ENCODE measurements around the gene SOX18. TPM values are rescaled to one million over a fixed set of nuclear protein-coding genes. Genes with fewer than 3 reads are reported as not detected.
A peak's percentile ranks its signal among the peaks of the same experiment; 100 is the strongest.

The SOX18 gene
- total and polyA plus RNA-seq, 2 of the 13 experiments (the other 11 are each of a cell fraction or from before 2014, with no cell fraction given) = 1.6 to 1.9 TPM

DNA sequence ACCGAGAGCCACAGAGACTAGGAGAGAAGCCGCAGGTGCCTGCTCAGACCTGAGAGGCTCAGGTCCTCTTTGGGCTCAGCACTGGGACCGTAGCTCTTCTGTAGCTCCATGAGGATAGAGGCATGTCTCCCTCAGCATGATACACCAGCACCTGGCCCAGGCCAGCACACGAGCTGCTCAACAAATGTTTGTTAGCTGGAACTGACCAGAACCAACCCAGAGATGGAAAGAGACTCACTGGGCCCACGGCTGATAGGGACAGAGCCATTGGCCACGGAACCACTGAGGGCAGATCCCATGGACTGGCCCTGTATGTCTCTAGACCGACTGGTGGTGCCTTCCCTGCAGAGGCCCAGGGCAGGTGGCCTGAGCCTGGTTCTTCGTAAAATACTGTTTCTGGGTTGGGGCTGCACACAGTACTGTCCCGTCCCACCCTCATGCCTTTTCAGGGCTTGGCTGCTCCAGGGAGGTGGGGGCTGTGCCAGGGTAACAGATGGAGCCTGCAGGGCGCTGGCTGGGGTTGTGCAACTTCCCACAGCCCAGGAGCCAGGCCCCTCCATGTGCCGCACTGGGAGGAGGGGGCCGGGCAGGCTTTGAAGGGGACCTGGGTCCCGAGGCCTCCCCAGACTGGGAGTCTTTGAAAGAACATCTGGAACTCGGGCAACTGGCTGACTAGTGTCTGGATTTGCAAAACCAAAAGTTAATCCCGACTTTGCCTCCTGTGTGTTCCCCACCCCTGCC lies 8.2 kb downstream of the SOX18 start (continued):
- TF ChIP-seq, protein P1, sequence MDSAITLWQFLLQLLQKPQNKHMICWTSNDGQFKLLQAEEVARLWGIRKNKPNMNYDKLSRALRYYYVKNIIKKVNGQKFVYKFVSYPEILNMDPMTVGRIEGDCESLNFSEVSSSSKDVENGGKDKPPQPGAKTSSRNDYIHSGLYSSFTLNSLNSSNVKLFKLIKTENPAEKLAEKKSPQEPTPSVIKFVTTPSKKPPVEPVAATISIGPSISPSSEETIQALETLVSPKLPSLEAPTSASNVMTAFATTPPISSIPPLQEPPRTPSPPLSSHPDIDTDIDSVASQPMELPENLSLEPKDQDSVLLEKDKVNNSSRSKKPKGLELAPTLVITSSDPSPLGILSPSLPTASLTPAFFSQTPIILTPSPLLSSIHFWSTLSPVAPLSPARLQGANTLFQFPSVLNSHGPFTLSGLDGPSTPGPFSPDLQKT (CRISPR knock-in tag; IDR thresholded peaks at IDR 0.05; ENCODE audit: borderline replicate concordance) = 0 out of 2 replicates have a peak, but pooled peaks have one; percentile 29
- TF ChIP-seq, protein P2, sequence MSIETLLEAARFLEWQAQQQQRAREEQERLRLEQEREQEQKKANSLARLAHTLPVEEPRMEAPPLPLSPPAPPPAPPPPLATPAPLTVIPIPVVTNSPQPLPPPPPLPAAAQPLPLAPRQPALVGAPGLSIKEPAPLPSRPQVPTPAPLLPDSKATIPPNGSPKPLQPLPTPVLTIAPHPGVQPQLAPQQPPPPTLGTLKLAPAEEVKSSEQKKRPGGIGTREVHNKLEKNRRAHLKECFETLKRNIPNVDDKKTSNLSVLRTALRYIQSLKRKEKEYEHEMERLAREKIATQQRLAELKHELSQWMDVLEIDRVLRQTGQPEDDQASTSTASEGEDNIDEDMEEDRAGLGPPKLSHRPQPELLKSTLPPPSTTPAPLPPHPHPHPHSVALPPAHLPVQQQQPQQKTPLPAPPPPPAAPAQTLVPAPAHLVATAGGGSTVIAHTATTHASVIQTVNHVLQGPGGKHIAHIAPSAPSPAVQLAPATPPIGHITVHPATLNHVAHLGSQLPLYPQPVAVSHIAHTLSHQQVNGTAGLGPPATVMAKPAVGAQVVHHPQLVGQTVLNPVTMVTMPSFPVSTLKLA (IDR thresholded peaks at IDR 0.05) = 0 out of 2 replicates have a peak, but pooled peaks have one; percentile 15
- TF ChIP-seq ZSCAN29 (CRISPR knock-in tag; conservative IDR thresholded peaks at IDR 0.05) (peak; percentile 73; the same call in 1 of the 2 replicates), MIER3 (CRISPR knock-in tag; IDR thresholded peaks at IDR 0.05; ENCODE audit: borderline replicate concordance) (no peak; the same call in 1 of the 2 replicates), CENPT (CRISPR knock-in tag; IDR thresholded peaks at IDR 0.05; ENCODE audit: low read depth) (peak; percentile 44; the same call in 1 of the 2 replicates), ZNF44 (CRISPR knock-in tag; IDR thresholded peaks at IDR 0.05) (0 out of 2 replicates have a peak, but pooled peaks have one; percentile 2), ZNF775 (CRISPR knock-in tag; IDR thresholded peaks at IDR 0.05; ENCODE audit: borderline replicate concordance) (peak; percentile 80; the same call in 1 of the 2 replicates), ZNF572 (CRISPR knock-in tag; IDR thresholded peaks at IDR 0.05) (peak; percentile 97; the same call in 1 of the 2 replicates), EED (CRISPR knock-in tag; IDR thresholded peaks at IDR 0.05) (peak; percentile 94), CC2D1A (CRISPR knock-in tag; IDR thresholded peaks at IDR 0.05) (peak; percentile 55; the same call in 1 of the 2 replicates), SRF (IDR thresholded peaks at IDR 0.05; ENCODE audit: low read depth, low read length) (peak; percentile 11; the same call in 1 of the 2 replicates), ZNF253 (CRISPR knock-in tag; IDR thresholded peaks at IDR 0.05; ENCODE audit: borderline replicate concordance) (no peak; the same call in 1 of the 2 replicates)
- TF ChIP-seq, protein P3, sequence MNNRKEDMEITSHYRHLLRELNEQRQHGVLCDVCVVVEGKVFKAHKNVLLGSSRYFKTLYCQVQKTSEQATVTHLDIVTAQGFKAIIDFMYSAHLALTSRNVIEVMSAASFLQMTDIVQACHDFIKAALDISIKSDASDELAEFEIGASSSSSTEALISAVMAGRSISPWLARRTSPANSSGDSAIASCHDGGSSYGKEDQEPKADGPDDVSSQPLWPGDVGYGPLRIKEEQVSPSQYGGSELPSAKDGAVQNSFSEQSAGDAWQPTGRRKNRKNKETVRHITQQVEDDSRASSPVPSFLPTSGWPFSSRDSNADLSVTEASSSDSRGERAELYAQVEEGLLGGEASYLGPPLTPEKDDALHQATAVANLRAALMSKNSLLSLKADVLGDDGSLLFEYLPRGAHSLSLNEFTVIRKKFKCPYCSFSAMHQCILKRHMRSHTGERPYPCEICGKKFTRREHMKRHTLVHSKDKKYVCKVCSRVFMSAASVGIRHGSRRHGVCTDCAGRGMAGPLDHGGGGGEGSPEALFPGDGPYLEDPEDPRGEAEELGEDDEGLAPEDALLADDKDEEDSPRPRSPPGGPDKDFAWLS (CRISPR knock-in tag; IDR thresholded peaks at IDR 0.05; ENCODE audit: borderline replicate concordance) = peak; percentile 90; the same call in 1 of the 2 replicates
- TF ChIP-seq, protein P4, sequence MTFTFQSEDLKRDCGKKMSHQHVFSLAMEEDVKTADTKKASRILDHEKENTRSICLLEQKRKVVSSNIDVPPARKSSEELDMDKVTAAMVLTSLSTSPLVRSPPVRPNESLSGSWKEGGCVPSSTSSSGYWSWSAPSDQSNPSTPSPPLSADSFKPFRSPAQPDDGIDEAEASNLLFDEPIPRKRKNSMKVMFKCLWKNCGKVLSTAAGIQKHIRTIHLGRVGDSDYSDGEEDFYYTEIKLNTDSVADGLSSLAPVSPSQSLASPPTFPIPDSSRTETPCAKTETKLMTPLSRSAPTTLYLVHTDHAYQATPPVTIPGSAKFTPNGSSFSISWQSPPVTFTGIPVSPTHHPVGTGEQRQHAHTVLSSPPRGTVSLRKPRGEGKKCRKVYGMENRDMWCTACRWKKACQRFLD (CRISPR knock-in tag; IDR thresholded peaks at IDR 0.05; ENCODE audit: borderline replicate concordance) = 0 out of 2 replicates have a peak, but pooled peaks have one; percentile 11
- TF ChIP-seq, protein P5, sequence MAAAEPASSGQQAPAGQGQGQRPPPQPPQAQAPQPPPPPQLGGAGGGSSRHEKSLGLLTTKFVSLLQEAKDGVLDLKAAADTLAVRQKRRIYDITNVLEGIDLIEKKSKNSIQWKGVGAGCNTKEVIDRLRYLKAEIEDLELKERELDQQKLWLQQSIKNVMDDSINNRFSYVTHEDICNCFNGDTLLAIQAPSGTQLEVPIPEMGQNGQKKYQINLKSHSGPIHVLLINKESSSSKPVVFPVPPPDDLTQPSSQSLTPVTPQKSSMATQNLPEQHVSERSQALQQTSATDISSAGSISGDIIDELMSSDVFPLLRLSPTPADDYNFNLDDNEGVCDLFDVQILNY (CRISPR knock-in tag; conservative IDR thresholded peaks at IDR 0.05) = peak; percentile 33; the same call in 1 of the 2 replicates
- TF ChIP-seq, protein P6, sequence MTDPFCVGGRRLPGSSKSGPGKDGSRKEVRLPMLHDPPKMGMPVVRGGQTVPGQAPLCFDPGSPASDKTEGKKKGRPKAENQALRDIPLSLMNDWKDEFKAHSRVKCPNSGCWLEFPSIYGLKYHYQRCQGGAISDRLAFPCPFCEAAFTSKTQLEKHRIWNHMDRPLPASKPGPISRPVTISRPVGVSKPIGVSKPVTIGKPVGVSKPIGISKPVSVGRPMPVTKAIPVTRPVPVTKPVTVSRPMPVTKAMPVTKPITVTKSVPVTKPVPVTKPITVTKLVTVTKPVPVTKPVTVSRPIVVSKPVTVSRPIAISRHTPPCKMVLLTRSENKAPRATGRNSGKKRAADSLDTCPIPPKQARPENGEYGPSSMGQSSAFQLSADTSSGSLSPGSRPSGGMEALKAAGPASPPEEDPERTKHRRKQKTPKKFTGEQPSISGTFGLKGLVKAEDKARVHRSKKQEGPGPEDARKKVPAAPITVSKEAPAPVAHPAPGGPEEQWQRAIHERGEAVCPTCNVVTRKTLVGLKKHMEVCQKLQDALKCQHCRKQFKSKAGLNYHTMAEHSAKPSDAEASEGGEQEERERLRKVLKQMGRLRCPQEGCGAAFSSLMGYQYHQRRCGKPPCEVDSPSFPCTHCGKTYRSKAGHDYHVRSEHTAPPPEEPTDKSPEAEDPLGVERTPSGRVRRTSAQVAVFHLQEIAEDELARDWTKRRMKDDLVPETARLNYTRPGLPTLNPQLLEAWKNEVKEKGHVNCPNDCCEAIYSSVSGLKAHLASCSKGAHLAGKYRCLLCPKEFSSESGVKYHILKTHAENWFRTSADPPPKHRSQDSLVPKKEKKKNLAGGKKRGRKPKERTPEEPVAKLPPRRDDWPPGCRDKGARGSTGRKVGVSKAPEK (CRISPR knock-in tag; IDR thresholded peaks at IDR 0.05; ENCODE audit: borderline replicate concordance) = 0 out of 2 replicates have a peak, but pooled peaks have one; percentile 36

Measured in HepG2 (cell line).